Measurements from ENCODE around the gene MITF. TPM values are rescaled to one million over a fixed set of nuclear protein-coding genes. Genes with fewer than 3 reads are reported as not detected.

MITF gene
- total RNA-seq, 1 experiment from 2014 or later = 40.3 TPM

- CTCF ChIA-PET = no interaction called here
- H3K27me3 Mint-ChIP-seq (ENCODE audit: unreplicated experiment) = peaks cover 4% of the 10 kb centered on the region
- TF ChIP-seq, protein P1, sequence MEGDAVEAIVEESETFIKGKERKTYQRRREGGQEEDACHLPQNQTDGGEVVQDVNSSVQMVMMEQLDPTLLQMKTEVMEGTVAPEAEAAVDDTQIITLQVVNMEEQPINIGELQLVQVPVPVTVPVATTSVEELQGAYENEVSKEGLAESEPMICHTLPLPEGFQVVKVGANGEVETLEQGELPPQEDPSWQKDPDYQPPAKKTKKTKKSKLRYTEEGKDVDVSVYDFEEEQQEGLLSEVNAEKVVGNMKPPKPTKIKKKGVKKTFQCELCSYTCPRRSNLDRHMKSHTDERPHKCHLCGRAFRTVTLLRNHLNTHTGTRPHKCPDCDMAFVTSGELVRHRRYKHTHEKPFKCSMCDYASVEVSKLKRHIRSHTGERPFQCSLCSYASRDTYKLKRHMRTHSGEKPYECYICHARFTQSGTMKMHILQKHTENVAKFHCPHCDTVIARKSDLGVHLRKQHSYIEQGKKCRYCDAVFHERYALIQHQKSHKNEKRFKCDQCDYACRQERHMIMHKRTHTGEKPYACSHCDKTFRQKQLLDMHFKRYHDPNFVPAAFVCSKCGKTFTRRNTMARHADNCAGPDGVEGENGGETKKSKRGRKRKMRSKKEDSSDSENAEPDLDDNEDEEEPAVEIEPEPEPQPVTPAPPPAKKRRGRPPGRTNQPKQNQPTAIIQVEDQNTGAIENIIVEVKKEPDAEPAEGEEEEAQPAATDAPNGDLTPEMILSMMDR (IDR thresholded peaks at IDR 0.05; ENCODE audit: unreplicated experiment) = no peak
- H3K4me1 Mint-ChIP-seq (ENCODE audit: low read depth, unreplicated experiment) = no peaks in the 10 kb centered on the region
- H3K9me3 Mint-ChIP-seq (ENCODE audit: low read depth, unreplicated experiment) = no peaks in the 10 kb centered on the region
- intact Hi-C loops (cut with micrococcal nuclease; ENCODE audit: unreplicated experiment) = no loop called here
- H3K27ac Mint-ChIP-seq (ENCODE audit: unreplicated experiment) = no peak overlapping the region
- no peak overlapping the region for H3K4me3 Mint-ChIP-seq (ENCODE audit: low read depth, unreplicated experiment)
- H3K36me3 Mint-ChIP-seq (ENCODE audit: insufficient read depth, unreplicated experiment) = no peaks in the 10 kb centered on the region
- no TSS peak for BruUV-seq (replicated peaks)
- no peak for DNase-seq
These were observed 13.2 kb upstream of the MITF start for GRCh38 chr3:69725994-69726571.

GRCh38 chr3:69729147-69729919 is 9.9 kb upstream of the MITF start:
- H3K9me3 Mint-ChIP-seq (ENCODE audit: low read depth, unreplicated experiment) = no peaks in the 10 kb centered on the region
- no peak overlapping the region for H3K27ac Mint-ChIP-seq (ENCODE audit: unreplicated experiment)
- no peak overlapping the region for H3K4me3 Mint-ChIP-seq (ENCODE audit: low read depth, unreplicated experiment)
- intact Hi-C loops (cut with micrococcal nuclease; ENCODE audit: unreplicated experiment) = no loop called here
- CTCF ChIA-PET = no interaction called here
- no TSS peak for BruUV-seq (replicated peaks)
- DNase-seq = no peak
- H3K4me1 Mint-ChIP-seq (ENCODE audit: low read depth, unreplicated experiment) = no peaks in the 10 kb centered on the region
- no peaks in the 10 kb centered on the region for H3K36me3 Mint-ChIP-seq (ENCODE audit: insufficient read depth, unreplicated experiment)
- H3K27me3 Mint-ChIP-seq (ENCODE audit: unreplicated experiment) = peaks cover 3% of the 10 kb centered on the region
- TF ChIP-seq, protein P1 (IDR thresholded peaks at IDR 0.05; ENCODE audit: unreplicated experiment) = no peak

DNA sequence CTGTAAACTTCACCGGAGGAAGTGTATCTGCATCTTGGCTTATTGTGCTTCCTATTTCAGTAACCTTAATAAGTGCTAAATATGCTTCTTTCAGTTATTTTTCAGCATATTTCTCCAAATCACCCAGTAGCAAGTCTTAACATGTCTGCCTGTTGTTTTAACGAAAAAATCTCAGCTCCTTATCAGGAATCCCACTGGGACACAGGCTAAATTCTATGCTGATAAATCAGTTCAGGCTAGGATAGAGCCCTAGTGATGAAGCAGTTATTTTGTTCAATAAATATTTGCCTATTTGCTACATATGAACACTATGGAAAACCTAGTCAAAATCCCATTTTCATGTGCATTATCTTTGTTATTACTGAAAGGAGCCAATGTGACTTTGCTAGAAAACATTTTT is 8.2 kb upstream of the MITF start:
- TF ChIP-seq, protein P1 (IDR thresholded peaks at IDR 0.05; ENCODE audit: unreplicated experiment) = no peak
- intact Hi-C loops (cut with micrococcal nuclease; ENCODE audit: unreplicated experiment) = no loop called here
- CTCF ChIA-PET = no interaction called here
- Mint-ChIP-seq H3K4me3 (ENCODE audit: low read depth, unreplicated experiment) (no peak overlapping the region), H3K4me1 (ENCODE audit: low read depth, unreplicated experiment) (no peaks in the 10 kb centered on the region), H3K36me3 (ENCODE audit: insufficient read depth, unreplicated experiment) (no peaks in the 10 kb centered on the region), H3K27me3 (ENCODE audit: unreplicated experiment) (peaks cover 13% of the 10 kb centered on the region), H3K27ac (ENCODE audit: unreplicated experiment) (no peak overlapping the region), H3K9me3 (ENCODE audit: low read depth, unreplicated experiment) (no peaks in the 10 kb centered on the region)
- no TSS peak for BruUV-seq (replicated peaks)
- no peak for DNase-seq

- TF ChIP-seq, protein P1 (IDR thresholded peaks at IDR 0.05; ENCODE audit: unreplicated experiment) = no peak
- DNase-seq = no peak
- no TSS peak for BruUV-seq (replicated peaks)
- Mint-ChIP-seq H3K27ac (ENCODE audit: unreplicated experiment) (no peak overlapping the region), H3K4me1 (ENCODE audit: low read depth, unreplicated experiment) (no peaks in the 10 kb centered on the region), H3K4me3 (ENCODE audit: low read depth, unreplicated experiment) (no peak overlapping the region), H3K9me3 (ENCODE audit: low read depth, unreplicated experiment) (no peaks in the 10 kb centered on the region), H3K27me3 (ENCODE audit: unreplicated experiment) (peaks cover 26% of the 10 kb centered on the region), H3K36me3 (ENCODE audit: insufficient read depth, unreplicated experiment) (peaks cover 18% of the 10 kb centered on the region)
- intact Hi-C loops (cut with micrococcal nuclease; ENCODE audit: unreplicated experiment) = no loop called here
- CTCF ChIA-PET = no interaction called here
These were observed 3.4 kb upstream of the MITF start for GRCh38 chr3:69735893-69736292.

Data from Calu3 (cell line).